Smooth muscle cell (in vitro differentiated cells): ENCODE data around the gene PAFAH1B2. TPM values are rescaled to one million over a fixed set of nuclear protein-coding genes. Genes with fewer than 3 reads are reported as not detected.

ENCODE experiments used
- DNase-seq: peaks from one replicate; lab custom pipeline; 2025; ENCODE audit not compliant: unreplicated experiment; lab: John Stamatoyannopoulos, UW
- H2AFZ ChIP-seq: fragments of 200-600 bp; sonication (generic); 2 replicates; pipeline ENCODE4 v1.6.0; 2016; ENCODE audit warnings: antibody characterized with exemption, low read depth, mild to moderate bottlenecking
- H3F3A ChIP-seq: fragments of 200-600 bp; sonication (generic); 2 replicates; pipeline ENCODE4 v1.6.0; 2017; ENCODE audit warnings: antibody characterized with exemption, low read depth
- H3K27ac ChIP-seq: fragments of 200-600 bp; sonication (generic); 2 replicates; pipeline ENCODE4 v1.5.1; 2016; ENCODE audit warnings: low read depth, mild to moderate bottlenecking
- H3K27me3 ChIP-seq: fragments of 200-600 bp; sonication (generic); 2 replicates; pipeline ENCODE4 v1.6.1; 2016; ENCODE audit warnings: low read depth, mild to moderate bottlenecking
- H3K36me3 ChIP-seq: fragments of 200-600 bp; sonication (generic); 2 replicates; pipeline ENCODE4 v1.5.1; 2016; ENCODE audit warnings: low read depth
- H3K4me1 ChIP-seq: fragments of 200-600 bp; sonication (generic); 2 replicates; pipeline ENCODE4 v1.5.1; 2016; ENCODE audit warnings: low read depth
- H3K4me2 ChIP-seq: fragments of 200-600 bp; sonication (generic); 2 replicates; pipeline ENCODE4 v1.6.0; 2016; ENCODE audit warnings: mild to moderate bottlenecking
- H3K4me3 ChIP-seq: fragments of 200-600 bp; sonication (generic); 2 replicates; pipeline ENCODE4 v1.5.1; 2016; ENCODE audit warnings: mild to moderate bottlenecking
- H3K79me2 ChIP-seq: fragments of 200-600 bp; sonication (generic); 2 replicates; pipeline ENCODE4 v1.6.0; 2016; ENCODE audit warnings: low read depth, mild to moderate bottlenecking
- H3K9ac ChIP-seq: fragments of 200-600 bp; sonication (generic); 2 replicates; pipeline ENCODE4 v1.6.0; 2016; ENCODE audit warnings: low read depth
- H3K9me3 ChIP-seq: fragments of 200-600 bp; sonication (generic); replicated peaks from 2 replicates; pipeline ENCODE4 v1.5.1; 2016; ENCODE audit warnings: low read depth
- H4K20me1 ChIP-seq: fragments of 200-600 bp; sonication (generic); 2 replicates; pipeline ENCODE4 v1.6.0; 2016; ENCODE audit warnings: low read depth
- WGBS: methylation state at CpG from one replicate; pipeline ENCODE4 v1.1.7; 2016; ENCODE audit warnings: low lambda C conversion rate; 5-methylcytosine and 5-hydroxymethylcytosine counted together
- polyA plus RNA-seq: library from polyadenylated mRNA; unstranded; fragments of >200 nt; fragmentation: Nextera tagmentation; extraction: Ambion mirVana; gene quantifications from 2 replicates; pipeline ENCODE4 v1.2.1, GENCODE V29; 2016
- total RNA-seq: library from RNA; depleted of rRNA; stranded (reverse); fragments of >200 nt; gene quantifications from 2 replicates; pipeline ENCODE4 v1.2.3, GENCODE V29; 2014
- TF ChIP-seq, protein P1 (sequence below): fragments of 200-600 bp; sonication (generic); IDR thresholded peaks from 2 replicates; pipeline ENCODE4 v1.5.1; 2017; ENCODE audit warnings: borderline replicate concordance, mild to moderate bottlenecking, antibody characterized with exemption; ENCODE audit not compliant: insufficient read depth, poor library complexity, severe bottlenecking

The PAFAH1B2 gene
- total and polyA plus RNA-seq, 2 experiments from 2014 or later = 30.7 to 146 TPM

DNA sequence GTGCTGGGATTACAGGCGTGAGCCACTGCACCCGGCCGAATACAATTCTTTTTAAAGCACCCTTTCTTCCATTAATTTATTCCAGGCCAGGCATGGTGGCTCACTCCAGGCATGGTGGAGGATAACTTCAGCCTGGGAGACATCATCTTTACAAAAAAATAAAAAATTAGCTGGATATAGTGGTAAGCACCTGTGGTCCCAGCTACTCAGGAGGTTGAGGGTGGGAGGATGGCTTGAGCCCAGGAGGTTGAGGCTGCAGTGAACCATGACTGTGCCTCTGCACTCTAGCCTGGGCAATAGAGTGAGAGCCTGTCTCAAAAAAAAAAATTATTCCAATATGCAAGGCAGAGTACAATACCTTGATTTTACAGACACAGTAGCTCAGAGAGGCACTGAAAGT, 66.5 kb downstream of the PAFAH1B2 start:
- Histone ChIP-seq H3K4me2 (no peak overlapping the region), H3K4me3 (no peak overlapping the region), H3K4me1 (no peaks in the 10 kb centered on the region), H3K36me3 (peaks cover 4% of the 10 kb centered on the region), H3K9me3 (no peaks in the 10 kb centered on the region), H3K9ac (no peak overlapping the region), H3F3A (no peaks in the 10 kb centered on the region), H2AFZ (no peak overlapping the region), H4K20me1 (no peaks in the 10 kb centered on the region), H3K79me2 (no peaks in the 10 kb centered on the region), H3K27me3 (no peaks in the 10 kb centered on the region), H3K27ac (no peak overlapping the region)
- no peak for DNase-seq
- TF ChIP-seq, protein P1, sequence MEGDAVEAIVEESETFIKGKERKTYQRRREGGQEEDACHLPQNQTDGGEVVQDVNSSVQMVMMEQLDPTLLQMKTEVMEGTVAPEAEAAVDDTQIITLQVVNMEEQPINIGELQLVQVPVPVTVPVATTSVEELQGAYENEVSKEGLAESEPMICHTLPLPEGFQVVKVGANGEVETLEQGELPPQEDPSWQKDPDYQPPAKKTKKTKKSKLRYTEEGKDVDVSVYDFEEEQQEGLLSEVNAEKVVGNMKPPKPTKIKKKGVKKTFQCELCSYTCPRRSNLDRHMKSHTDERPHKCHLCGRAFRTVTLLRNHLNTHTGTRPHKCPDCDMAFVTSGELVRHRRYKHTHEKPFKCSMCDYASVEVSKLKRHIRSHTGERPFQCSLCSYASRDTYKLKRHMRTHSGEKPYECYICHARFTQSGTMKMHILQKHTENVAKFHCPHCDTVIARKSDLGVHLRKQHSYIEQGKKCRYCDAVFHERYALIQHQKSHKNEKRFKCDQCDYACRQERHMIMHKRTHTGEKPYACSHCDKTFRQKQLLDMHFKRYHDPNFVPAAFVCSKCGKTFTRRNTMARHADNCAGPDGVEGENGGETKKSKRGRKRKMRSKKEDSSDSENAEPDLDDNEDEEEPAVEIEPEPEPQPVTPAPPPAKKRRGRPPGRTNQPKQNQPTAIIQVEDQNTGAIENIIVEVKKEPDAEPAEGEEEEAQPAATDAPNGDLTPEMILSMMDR = no peak
- 98% methylated on average over 3 of the region's 3 CpGs for WGBS

DNA sequence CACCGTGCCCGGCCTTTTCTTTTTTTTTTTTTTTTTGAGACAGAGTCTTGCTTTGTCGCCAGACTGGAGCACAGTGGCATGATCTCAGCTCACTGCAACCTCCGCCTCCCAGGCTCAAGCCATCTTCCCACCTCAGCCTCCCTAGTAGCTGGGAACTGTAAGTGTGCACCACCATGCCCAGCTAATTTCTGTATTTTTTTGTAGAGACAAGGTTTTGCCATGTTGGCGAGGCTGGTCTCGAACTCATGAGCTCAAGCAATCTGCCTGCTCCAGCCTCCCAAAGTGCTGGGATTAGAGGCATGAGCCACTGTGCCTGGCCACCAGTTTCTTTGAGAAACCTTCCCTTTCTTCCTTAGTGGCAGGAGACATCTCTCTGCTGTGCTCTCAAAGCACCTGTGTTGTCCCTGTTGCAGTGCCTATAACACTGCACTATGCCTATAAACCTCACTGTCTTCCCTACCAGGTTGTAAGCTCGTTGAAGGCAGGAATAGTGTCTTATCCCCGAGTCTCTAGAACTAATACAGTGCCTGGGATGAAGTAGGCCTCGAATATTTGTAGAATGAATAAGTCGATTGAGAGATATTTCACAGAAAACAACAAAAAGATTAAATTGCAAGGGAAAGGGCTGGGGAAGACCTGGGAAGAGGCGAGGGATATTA, 68.7 kb downstream of the PAFAH1B2 start:
- no peaks in the 10 kb centered on the region for H3K79me2 ChIP-seq
- H2AFZ ChIP-seq = no peak overlapping the region
- no peak overlapping the region for H3K27ac ChIP-seq
- peaks cover 4% of the 10 kb centered on the region for H3K36me3 ChIP-seq
- H3K27me3 ChIP-seq = no peaks in the 10 kb centered on the region
- DNase-seq = no peak
- WGBS = 97% methylated on average over 11 of the region's 11 CpGs
- no peak overlapping the region for H3K9ac ChIP-seq
- no peaks in the 10 kb centered on the region for H4K20me1 ChIP-seq
- H3F3A ChIP-seq = peaks cover 7% of the 10 kb centered on the region
- TF ChIP-seq, protein P1 = no peak
- H3K4me1 ChIP-seq = no peaks in the 10 kb centered on the region
- H3K4me3 ChIP-seq = no peak overlapping the region
- no peaks in the 10 kb centered on the region for H3K9me3 ChIP-seq
- H3K4me2 ChIP-seq = no peak overlapping the region

GRCh38 chr11:117214404-117215110, 70.5 kb downstream of the PAFAH1B2 start:
- Histone ChIP-seq H3K4me2 (no peak overlapping the region), H3K4me3 (no peak overlapping the region), H3K27ac (no peak overlapping the region), H3K9ac (no peak overlapping the region), H3K4me1 (no peaks in the 10 kb centered on the region), H3K9me3 (no peaks in the 10 kb centered on the region), H3K36me3 (peaks cover 4% of the 10 kb centered on the region), H2AFZ (no peak overlapping the region), H4K20me1 (no peaks in the 10 kb centered on the region), H3K79me2 (no peaks in the 10 kb centered on the region), H3F3A (peaks cover 10% of the 10 kb centered on the region), H3K27me3 (no peaks in the 10 kb centered on the region)
- WGBS = 92% methylated on average over 7 of the region's 7 CpGs
- TF ChIP-seq, protein P1 = no peak
- no peak for DNase-seq
